Gastrocnemius medialis (tissue), 4 donors: ENCODE data around the gene SLC8B1.

Source experiments
- POLR2A ChIP-seq, 2 donors: fragments of 450-650 bp; IDR thresholded peaks; one replicate each; pipeline ENCODE4 v1.6.1; 2017; ENCODE audit warnings: antibody characterized with exemption in 2 of 2, mild to moderate bottlenecking in 2 of 2, moderate library complexity in 2 of 2
- TF ChIP-seq, protein P1 (sequence below), 5 experiments: fragments of 450-650 bp in 3 of 5; fragments of 200-600 bp in 2 of 5; sonication (generic) in 2 of 5; IDR thresholded peaks in 4 of 5; conservative IDR thresholded peaks in 1 of 5; 1 replicate in 4 of 5; 2 replicates in 1 of 5; pipeline ENCODE4 v1.5.1; 2016 to 2019; ENCODE audit warnings: antibody characterized with exemption in 5 of 5, mild to moderate bottlenecking in 3 of 5, moderate library complexity in 3 of 5

DNA sequence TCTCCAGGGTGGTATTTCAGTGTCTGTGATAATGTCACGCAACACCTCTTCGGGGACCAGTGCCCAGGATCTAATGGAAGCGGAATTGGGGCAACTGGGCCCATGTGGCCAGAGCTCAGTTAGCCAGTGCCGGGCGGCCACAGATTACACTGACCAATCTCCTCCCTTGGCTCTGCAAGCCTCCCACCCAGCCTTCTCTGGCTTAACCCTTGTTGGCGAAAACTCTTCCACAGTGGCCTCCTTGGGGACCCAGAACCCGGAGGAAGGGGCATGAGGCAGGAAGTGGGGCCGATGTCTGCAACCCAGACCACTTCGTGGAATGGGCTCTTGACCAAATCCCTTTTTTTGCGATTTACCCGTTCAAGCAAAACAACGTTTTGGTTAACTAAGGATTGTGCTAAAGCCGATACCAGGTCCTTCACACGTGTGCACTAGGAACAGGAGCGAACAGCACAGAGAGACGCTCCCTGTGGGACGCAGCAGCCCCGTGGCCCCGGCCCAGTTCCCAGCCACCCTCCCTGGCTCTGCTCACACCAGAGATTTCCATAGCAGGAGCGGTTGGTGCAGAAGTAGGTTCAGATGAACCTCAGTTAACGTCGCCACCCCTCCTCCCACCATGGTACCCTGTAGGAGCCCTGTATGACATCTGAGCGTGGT lies 38.2 kb downstream of the SLC8B1 start:
- TF ChIP-seq, protein P1, sequence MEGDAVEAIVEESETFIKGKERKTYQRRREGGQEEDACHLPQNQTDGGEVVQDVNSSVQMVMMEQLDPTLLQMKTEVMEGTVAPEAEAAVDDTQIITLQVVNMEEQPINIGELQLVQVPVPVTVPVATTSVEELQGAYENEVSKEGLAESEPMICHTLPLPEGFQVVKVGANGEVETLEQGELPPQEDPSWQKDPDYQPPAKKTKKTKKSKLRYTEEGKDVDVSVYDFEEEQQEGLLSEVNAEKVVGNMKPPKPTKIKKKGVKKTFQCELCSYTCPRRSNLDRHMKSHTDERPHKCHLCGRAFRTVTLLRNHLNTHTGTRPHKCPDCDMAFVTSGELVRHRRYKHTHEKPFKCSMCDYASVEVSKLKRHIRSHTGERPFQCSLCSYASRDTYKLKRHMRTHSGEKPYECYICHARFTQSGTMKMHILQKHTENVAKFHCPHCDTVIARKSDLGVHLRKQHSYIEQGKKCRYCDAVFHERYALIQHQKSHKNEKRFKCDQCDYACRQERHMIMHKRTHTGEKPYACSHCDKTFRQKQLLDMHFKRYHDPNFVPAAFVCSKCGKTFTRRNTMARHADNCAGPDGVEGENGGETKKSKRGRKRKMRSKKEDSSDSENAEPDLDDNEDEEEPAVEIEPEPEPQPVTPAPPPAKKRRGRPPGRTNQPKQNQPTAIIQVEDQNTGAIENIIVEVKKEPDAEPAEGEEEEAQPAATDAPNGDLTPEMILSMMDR (IDR thresholded peaks at IDR 0.05 in 4 of 5, conservative IDR thresholded peaks at IDR 0.05 in 1 of 5) = no peak
- TF ChIP-seq POLR2A (IDR thresholded peaks at IDR 0.05) = no peak
